BJ (cell line): Measurements from ENCODE around the gene CPB1. TPM values are rescaled to one million over a fixed set of nuclear protein-coding genes. Genes with fewer than 3 reads are reported as not detected.

Experiments
- CTCF ChIA-PET: fragments of 350-600 bp; formaldehyde crosslinking; extraction: SDS; loops from one replicate; lab custom pipeline; 2021; ENCODE audit warnings: antibody characterized with exemption, inconsistent platforms; lab: Yijun Ruan, JAX
- POLR2A ChIA-PET: fragments of 300-600 bp; sonication (Branson Sonifier 250); formaldehyde crosslinking; extraction: SDS; loops from one replicate; lab custom pipeline; 2021; ENCODE audit warnings: antibody characterized with exemption; lab: Charles Lee
- DNase-seq: peaks from one replicate; pipeline ENCODE4 v3.0.0-alpha.2; 2011; ENCODE audit warnings: low read depth
- H3K27me3 ChIP-seq: 2 replicates; pipeline ENCODE4 v1.6.0; 2011; ENCODE audit warnings: low read length; ENCODE audit not compliant: control insufficient read depth, insufficient read depth
- H3K36me3 ChIP-seq: 2 replicates; pipeline ENCODE4 v1.5.1; 2011; ENCODE audit warnings: low read length; ENCODE audit not compliant: control insufficient read depth, insufficient read depth
- H3K4me3 ChIP-seq: 2 replicates; pipeline ENCODE4 v1.5.1; 2011; ENCODE audit warnings: low read depth, mild to moderate bottlenecking, control low read depth, low read length
- CTCF ChIP-seq: IDR thresholded peaks from 2 replicates; pipeline ENCODE4 v1.5.1; 2011; ENCODE audit warnings: low read depth, mild to moderate bottlenecking, control low read depth, inconsistent platforms, low read length, moderate library complexity; ENCODE audit not compliant: insufficient read depth
- polyA plus RNA-seq: library from polyadenylated mRNA; depleted of rRNA; stranded (reverse); fragments of >200 nt; gene quantifications from 2 replicates; pipeline ENCODE4 v1.2.3, GENCODE V29; 2011

The CPB1 gene
- polyA plus RNA-seq, 1 experiment: not detected

- Histone ChIP-seq H3K36me3 (no peaks in the 10 kb centered on the region), H3K27me3 (no peaks in the 10 kb centered on the region), H3K4me3 (no peak overlapping the region)
- no peak for DNase-seq
- CTCF ChIA-PET: interaction anchor here (0.7 to 1.2 kb wide), 3 partner anchors 17 to 152 kb away, joined by 3 read pairs; no protein-coding TSS in a partner anchor
- POLR2A ChIA-PET: no interaction called here
- TF ChIP-seq CTCF: no peak
Observed at GRCh38 chr3:148879256-148879655, 51.6 kb downstream of the CPB1 start.

DNA sequence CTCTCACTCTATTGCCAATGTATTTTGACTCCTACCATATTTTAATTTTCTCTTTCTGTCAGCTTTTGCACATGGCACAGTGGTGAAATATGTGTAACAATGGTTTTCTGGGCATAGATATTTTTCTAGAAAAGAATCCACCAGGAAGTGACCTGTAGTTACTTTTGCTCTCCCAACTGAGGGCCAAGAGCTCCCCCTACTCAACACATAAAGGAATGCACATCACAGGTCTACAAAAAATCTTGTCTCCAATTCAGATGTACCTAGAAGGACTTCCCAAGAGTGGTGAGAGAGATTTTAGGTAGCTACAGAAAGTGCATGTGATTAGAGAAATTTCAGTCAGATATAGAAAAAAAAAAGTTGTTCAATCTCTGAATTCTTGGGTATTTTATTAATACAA is 53.1 kb downstream of the CPB1 start:
- ChIA-PET CTCF (interaction anchor here (0.8 to 1.7 kb wide), 5 partner anchors 10 to 52 kb away, joined by 3 read pairs; partner anchors contain the start of gene CPA3), POLR2A (no interaction called here)
- Histone ChIP-seq H3K27me3 (no peaks in the 10 kb centered on the region), H3K36me3 (no peaks in the 10 kb centered on the region), H3K4me3 (no peak overlapping the region)
- no peak for TF ChIP-seq CTCF
- DNase-seq: no peak

DNA sequence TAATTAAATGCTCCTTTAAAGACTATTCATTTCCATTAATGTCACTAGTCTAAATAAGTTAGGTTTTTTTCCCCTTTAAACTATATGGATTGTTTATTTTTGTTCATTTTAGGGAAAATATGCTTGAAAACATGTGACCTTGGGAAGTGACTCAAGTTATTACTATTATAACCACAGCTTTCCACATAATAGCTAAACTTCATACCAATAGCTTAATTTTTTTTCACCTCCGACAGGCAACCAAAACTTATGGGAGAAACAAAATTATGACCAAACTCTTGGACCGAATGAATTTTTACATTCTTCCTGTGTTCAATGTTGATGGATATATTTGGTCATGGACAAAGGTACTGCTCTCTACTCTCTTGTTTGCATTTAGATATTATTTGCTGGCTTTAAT is 53.7 kb downstream of the CPB1 start:
- no peak overlapping the region for H3K4me3 ChIP-seq
- no peaks in the 10 kb centered on the region for H3K36me3 ChIP-seq
- CTCF ChIA-PET: interaction anchor here (0.8 to 1.7 kb wide), 4 partner anchors 11 to 62 kb away, joined by 3 read pairs; partner anchors contain the start of gene CPA3
- DNase-seq: no peak
- H3K27me3 ChIP-seq: no peaks in the 10 kb centered on the region
- no peak for TF ChIP-seq CTCF
- POLR2A ChIA-PET: no interaction called here

- CTCF ChIA-PET: interaction anchor here (1.3 kb wide), 1 partner anchor 61 kb away, joined by 3 read pairs; no protein-coding TSS in a partner anchor
- no peak for TF ChIP-seq CTCF
- no peaks in the 10 kb centered on the region for H3K36me3 ChIP-seq
- POLR2A ChIA-PET: no interaction called here
- no peak for DNase-seq
- no peaks in the 10 kb centered on the region for H3K27me3 ChIP-seq
- no peak overlapping the region for H3K4me3 ChIP-seq
Observed at GRCh38 chr3:148882288-148882687, 54.7 kb downstream of the CPB1 start.

- no peak for TF ChIP-seq CTCF
- DNase-seq: no peak
- ChIA-PET POLR2A (no interaction called here), CTCF (interaction anchor here (1.3 kb wide), 1 partner anchor 15 kb away, joined by 3 read pairs; no protein-coding TSS in a partner anchor)
- Histone ChIP-seq H3K27me3 (no peaks in the 10 kb centered on the region), H3K4me3 (no peak overlapping the region), H3K36me3 (no peaks in the 10 kb centered on the region)
Observed at GRCh38 chr3:148883163-148883562, 55.6 kb downstream of the CPB1 start.
